ENCODE measurements around the gene PDE8A.

DNA sequence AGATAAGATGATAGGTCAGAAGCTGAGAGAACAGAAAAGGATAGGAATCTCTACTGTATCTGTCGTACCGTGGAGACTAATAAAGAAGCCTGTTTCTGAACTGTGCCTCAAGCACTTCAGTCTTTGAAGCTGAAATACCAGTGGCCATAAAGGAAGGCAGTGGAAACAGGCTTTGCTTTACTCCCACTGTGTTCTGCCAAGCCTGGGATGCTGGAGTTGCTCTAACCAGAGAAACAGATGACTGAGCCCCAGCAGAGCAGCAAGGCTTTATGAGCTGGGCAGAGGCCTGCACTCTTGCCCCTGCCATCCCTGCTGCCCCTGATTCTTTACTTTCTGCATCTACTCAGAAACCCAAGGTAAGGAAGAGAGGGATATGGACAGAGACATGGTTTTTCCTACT lies 89.4 kb downstream of the PDE8A start:
- TF ChIP-seq GATA3 (IDR thresholded peaks at IDR 0.05; ENCODE audit: low read depth, low read length) (no peak), GATA2 (IDR thresholded peaks at IDR 0.05; ENCODE audit: low read depth, low read length) (no peak)
